H1 (cell line): ENCODE measurements around the gene PAX7. TPM values are rescaled to one million over a fixed set of nuclear protein-coding genes. Genes with fewer than 3 reads are reported as not detected.

Experiments used
- CTCF ChIA-PET: fragments of 300-600 bp; sonication (Branson Sonifier 250); formaldehyde crosslinking; loops from one replicate; lab custom pipeline; 2021; ENCODE audit not compliant: partially characterized antibody; lab: Charles Lee
- POLR2A ChIA-PET: fragments of 300-600 bp; sonication (Branson Sonifier 250); formaldehyde crosslinking; loops from one replicate; lab custom pipeline; 2021; ENCODE audit warnings: inconsistent platforms; ENCODE audit not compliant: partially characterized antibody; lab: Charles Lee
- DNase-seq, 2 experiments: peaks; one replicate each; pipeline versions ENCODE4 v3.0.0 to v3.0.0-alpha.2; 2010 to 2022; ENCODE audit warnings: low spot score in 2 of 2, low read depth in 1 of 2, mixed read lengths in 1 of 2
- FAIRE-seq: peaks from 2 replicates; lab custom pipeline; 2011; peaks lifted over from hg19 to GRCh38; lab: Jason Lieb, UNC
- H2AFZ ChIP-seq: 2 replicates; pipeline ENCODE4 v1.8.1; 2012; ENCODE audit warnings: low read length, inconsistent platforms
- H2AK5ac ChIP-seq: 2 replicates; pipeline ENCODE4 v1.6.1; 2013; ENCODE audit warnings: low read depth, low read length
- H2BK120ac ChIP-seq: replicated peaks from 2 replicates; pipeline ENCODE3; 2013; ENCODE audit warnings: low read depth, low read length, inconsistent platforms
- H2BK12ac ChIP-seq: 2 replicates; pipeline ENCODE4 v1.6.1; 2013; ENCODE audit warnings: low read depth, low read length
- H2BK15ac ChIP-seq: 2 replicates; pipeline ENCODE4 v1.6.1; 2013; ENCODE audit warnings: low read length
- H2BK20ac ChIP-seq: 2 replicates; pipeline ENCODE4 v1.6.1; 2013; ENCODE audit warnings: low read length
- H2BK5ac ChIP-seq: 2 replicates; pipeline ENCODE4 v1.6.1; 2013; ENCODE audit warnings: low read depth, low read length
- H3K14ac ChIP-seq: 2 replicates; pipeline ENCODE4 v1.6.1; 2013; ENCODE audit warnings: inconsistent platforms; ENCODE audit not compliant: insufficient read length
- H3K18ac ChIP-seq: 2 replicates; pipeline ENCODE4 v1.6.1; 2013; ENCODE audit warnings: low read length; ENCODE audit errors: extremely low read depth
- H3K23ac ChIP-seq: 2 replicates; pipeline ENCODE4 v1.6.1; 2013; ENCODE audit warnings: inconsistent platforms; ENCODE audit not compliant: insufficient read length
- H3K23me2 ChIP-seq: 2 replicates; pipeline ENCODE4 v1.6.1; 2013; ENCODE audit warnings: low read depth, low read length
- H3K27ac ChIP-seq: 2 replicates; pipeline ENCODE4 v1.6.1; 2011; ENCODE audit warnings: low read depth, low read length, inconsistent platforms
- H3K27me3 ChIP-seq, 4 experiments: replicated peaks in 1 of 4; 1 replicate in 1 of 4; 2 replicates in 3 of 4; pipeline versions ENCODE4 v1.6.1 to v1.8.1; 2011 to 2013; ENCODE audit warnings: low read length in 3 of 4, mild to moderate bottlenecking in 3 of 4, inconsistent platforms in 2 of 4, mixed read lengths in 2 of 4, moderate library complexity in 1 of 4; ENCODE audit not compliant: control insufficient read depth in 3 of 4, insufficient read depth in 3 of 4; ENCODE audit errors: extremely low read depth in 1 of 4
- H3K36me3 ChIP-seq, 4 experiments: 2 replicates each; pipeline versions ENCODE4 v1.6.1 to v1.8.1; 2011 to 2013; ENCODE audit warnings: mild to moderate bottlenecking in 4 of 4, low read length in 3 of 4, moderate library complexity in 2 of 4, control low read depth in 1 of 4, inconsistent platforms in 1 of 4; ENCODE audit not compliant: insufficient read depth in 4 of 4, control insufficient read depth in 2 of 4
- H3K4ac ChIP-seq: replicated peaks from 2 replicates; pipeline ENCODE3; 2013; ENCODE audit warnings: low read length, low read depth, mixed read lengths, inconsistent platforms; ENCODE audit not compliant: insufficient read length
- H3K4me1 ChIP-seq, 4 experiments: replicated peaks in 1 of 4; 1 replicate in 1 of 4; 2 replicates in 3 of 4; pipeline versions ENCODE4 v1.6.1 to v1.8.1; 2011 to 2013; ENCODE audit warnings: low read length in 3 of 4, inconsistent platforms in 2 of 4, mixed read lengths in 1 of 4; ENCODE audit not compliant: insufficient read depth in 4 of 4, control insufficient read depth in 3 of 4
- H3K4me2 ChIP-seq, 2 experiments: 2 replicates each; pipeline versions ENCODE4 v1.6.1 to v1.8.1; 2011 to 2013; ENCODE audit warnings: low read depth in 2 of 2, low read length in 2 of 2, control low read depth in 1 of 2, inconsistent platforms in 1 of 2, mild to moderate bottlenecking in 1 of 2; ENCODE audit not compliant: insufficient read depth in 1 of 2
- H3K4me3 ChIP-seq, 4 experiments: fragments of 200-600, 300-600 bp in 1 of 4; sonication (generic), shearing (Covaris generic), sonication (Bioruptor Twin) in 1 of 4; 2 replicates each; pipeline versions ENCODE4 v1.5.1 to v1.8.1; 2011 to 2016; ENCODE audit warnings: low read length in 4 of 4, low read depth in 3 of 4, control low read depth in 2 of 4, inconsistent platforms in 2 of 4, mild to moderate bottlenecking in 2 of 4, mixed read lengths in 1 of 4, moderate library complexity in 1 of 4; ENCODE audit not compliant: insufficient read depth in 2 of 4; ENCODE audit errors: extremely low read depth in 1 of 4
- H3K56ac ChIP-seq: replicated peaks from 2 replicates; pipeline ENCODE3; 2013; ENCODE audit warnings: low read depth, mild to moderate bottlenecking, mixed read lengths, low read length, inconsistent platforms; ENCODE audit not compliant: insufficient read length
- H3K79me1 ChIP-seq: 2 replicates; pipeline ENCODE4 v1.6.1; 2013; ENCODE audit warnings: low read depth, low read length, control low read depth
- H3K79me2 ChIP-seq, 2 experiments: 2 replicates each; pipeline versions ENCODE4 v1.6.1 to v1.8.1; 2012 to 2013; ENCODE audit warnings: low read length in 2 of 2, mild to moderate bottlenecking in 2 of 2, inconsistent platforms in 1 of 2; ENCODE audit not compliant: insufficient read depth in 2 of 2, control insufficient read depth in 1 of 2
- H3K9ac ChIP-seq, 4 experiments: replicated peaks in 1 of 4; 1 replicate in 1 of 4; 2 replicates in 3 of 4; pipeline versions ENCODE4 v1.6.1 to v1.8.1; 2011 to 2013; ENCODE audit warnings: low read depth in 3 of 4, low read length in 3 of 4, control low read depth in 2 of 4, mild to moderate bottlenecking in 2 of 4, moderate library complexity in 2 of 4, inconsistent platforms in 1 of 4; ENCODE audit errors: extremely low read depth in 1 of 4
- H3K9me3 ChIP-seq, 2 experiments: 2 replicates each; pipeline versions ENCODE4 v1.6.1 to v1.8.1; 2012 to 2013; ENCODE audit warnings: mild to moderate bottlenecking in 2 of 2, moderate library complexity in 2 of 2, control low read depth in 1 of 2, inconsistent platforms in 1 of 2, low read depth in 1 of 2, low read length in 1 of 2, mixed read lengths in 1 of 2; ENCODE audit not compliant: insufficient read depth in 2 of 2
- H4K20me1 ChIP-seq, 2 experiments: replicated peaks in 1 of 2; 2 replicates each; pipeline versions ENCODE3 to v1.8.1; 2011 to 2013; ENCODE audit warnings: inconsistent platforms in 2 of 2, low read length in 2 of 2, mild to moderate bottlenecking in 1 of 2; ENCODE audit not compliant: insufficient read depth in 2 of 2, control insufficient read depth in 1 of 2
- H4K5ac ChIP-seq: 2 replicates; pipeline ENCODE4 v1.6.1; 2013; ENCODE audit warnings: low read length, low read depth, mixed read lengths, inconsistent platforms; ENCODE audit not compliant: insufficient read length
- H4K8ac ChIP-seq: 2 replicates; pipeline ENCODE4 v1.8.0; 2013; ENCODE audit warnings: mild to moderate bottlenecking, moderate library complexity, low read length, inconsistent platforms; ENCODE audit not compliant: insufficient read depth; ENCODE audit errors: extremely low read depth
- H4K91ac ChIP-seq: replicated peaks from 2 replicates; pipeline ENCODE3; 2013; ENCODE audit warnings: low read length, mixed read lengths, inconsistent platforms; ENCODE audit not compliant: insufficient read length
- CTBP2 ChIP-seq: IDR thresholded peaks from 2 replicates; pipeline ENCODE4 v1.7.0; 2011; ENCODE audit warnings: borderline replicate concordance, mild to moderate bottlenecking, moderate library complexity, mixed read lengths, low read length; ENCODE audit not compliant: insufficient read depth, insufficient read length
- EZH2 ChIP-seq: fragments of 200-600 bp; sonication (generic); IDR thresholded peaks from 2 replicates; pipeline ENCODE4 v1.7.1; 2012; ENCODE audit warnings: low read depth, mild to moderate bottlenecking, moderate library complexity, low read length, inconsistent platforms; ENCODE audit not compliant: severe bottlenecking
- JUN ChIP-seq: IDR thresholded peaks from 2 replicates; pipeline ENCODE4 v1.6.1; 2011; ENCODE audit warnings: low read depth, mild to moderate bottlenecking, improper control_type of control experiment, low read length
- KDM4A ChIP-seq: IDR thresholded peaks from one replicate; pipeline ENCODE4 v1.7.1; 2012; ENCODE audit warnings: low read depth, mild to moderate bottlenecking, moderate library complexity, low read length, inconsistent platforms; ENCODE audit not compliant: severe bottlenecking
- SUZ12 ChIP-seq: fragments of 200-600 bp; sonication (generic); IDR thresholded peaks from 2 replicates; pipeline ENCODE4 v1.6.1; 2012; ENCODE audit warnings: mild to moderate bottlenecking, inconsistent platforms, low read length, moderate library complexity, mixed read lengths
- WGBS, 2 experiments: shearing (Covaris generic) in 1 of 2; methylation state at CpG; one replicate each; pipeline versions ENCODE4 v1.1.6 to v1.1.7; 2013 to 2015; ENCODE audit warnings: low lambda C conversion rate in 2 of 2, mixed read lengths in 2 of 2, inconsistent platforms in 1 of 2, low coverage in 1 of 2, missing lambda C conversion rate in 1 of 2; ENCODE audit not compliant: insufficient replicate concordance in 2 of 2, insufficient coverage in 1 of 2, insufficient read length in 1 of 2; ENCODE audit errors: extremely low coverage in 1 of 2, missing lambda C conversion rate in 1 of 2; 5-methylcytosine and 5-hydroxymethylcytosine counted together
- polyA plus RNA-seq, 7 experiments: library from polyadenylated mRNA; depleted of rRNA in 3 of 7; stranded (reverse) in 5 of 7; unstranded in 2 of 7; fragments of >200 nt in 5 of 7; fragments of 200-250 nt in 2 of 7; gene quantifications; 1 replicate in 5 of 7; 2 replicates in 1 of 7; 4 replicates in 1 of 7; pipeline versions ENCODE4 v1.2.1 to v1.2.3, GENCODE V29; 2011 to 2013; ENCODE audit warnings: missing spikeins in 2 of 7, mixed read lengths in 2 of 7
- total RNA-seq: library from RNA; stranded (reverse); fragmentation: NEBNext Ultra II Directional; extraction: Animal tissue kit (Norgen Biotek cat#: 25700); gene quantifications from 2 replicates; pipeline ENCODE4 v1.2.1, GENCODE V29; 2021

The PAX7 gene
- total and polyA plus RNA-seq, 2 of the 8 experiments (the other 6 are each of a cell fraction or from before 2014, with no cell fraction given) = not detected

DNA sequence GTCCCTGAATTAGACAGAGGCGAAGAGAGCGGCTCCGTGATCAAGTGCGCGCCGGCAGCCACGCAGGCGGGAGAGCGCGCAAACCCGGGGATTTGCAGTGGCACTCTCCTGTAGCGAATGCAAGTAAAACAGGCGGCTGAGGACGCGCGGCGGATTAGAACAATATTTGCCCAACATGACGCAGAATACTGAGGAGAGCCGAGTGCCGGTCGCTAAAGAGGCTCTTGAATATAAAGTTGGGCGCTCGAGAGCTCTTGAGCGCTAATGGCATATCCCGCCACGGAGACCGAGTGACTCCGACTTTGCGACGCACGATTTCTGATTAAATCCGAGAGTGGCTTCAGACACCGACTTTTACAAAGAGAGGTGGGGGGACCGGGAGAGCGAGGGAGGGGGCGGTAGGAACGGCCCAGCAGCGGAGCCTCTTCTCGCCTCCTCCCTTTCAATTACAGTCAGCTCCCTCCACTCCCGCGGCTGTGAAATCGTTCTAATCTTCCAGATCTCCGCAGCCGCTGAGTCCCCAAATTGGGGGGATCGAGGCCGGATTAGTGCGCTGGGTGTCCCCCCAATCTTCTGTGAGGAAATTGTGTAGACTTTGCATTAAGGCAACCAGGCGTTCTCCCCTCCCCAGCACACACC, 2.3 kb downstream of the PAX7 start:
- Histone ChIP-seq H3K4ac (no peak overlapping the region), H4K8ac (no peak overlapping the region; the same call in 1 of the 2 replicates), H2BK20ac (no peak overlapping the region), H2BK5ac (peak overlapping the region; percentile 19; the same call in 1 of the 2 replicates), H4K20me1 (peaks cover 17 to 29% of the 10 kb centered on the region in 2 experiments), H3K14ac (no peak overlapping the region), H3K9me3 (no peaks in the 10 kb centered on the region), H3K18ac (no peak overlapping the region; the same call in 1 of the 2 replicates), H3K79me2 (no peaks in the 10 kb centered on the region), H3K4me1 (peaks cover 4 to 56% (median 31%) of the 10 kb centered on the region in 4 experiments), H3K36me3 (no peaks in the 10 kb centered on the region; a peak in 1 of 8 replicates), H2AK5ac (peak overlapping the region; percentile 86; the same call in 1 of the 2 replicates), H2BK120ac (peak overlapping the region; percentile 38), H3K4me3 (peak overlapping the region in 3 of 4 experiments; percentile 5 to 44 (median 14); a peak in 4 of 8 replicates), H3K23ac (no peak overlapping the region), H2AFZ (no peak overlapping the region), H4K5ac (no peak overlapping the region), H2BK12ac (peak overlapping the region; percentile 62; the same call in 1 of the 2 replicates), H3K9ac (no peak overlapping the region), H2BK15ac (no peak overlapping the region), H3K27ac (no peak overlapping the region), H3K56ac (no peak overlapping the region), H3K4me2 (peak overlapping the region; percentile 59 to 92), H3K79me1 (no peaks in the 10 kb centered on the region), H3K27me3 (peaks cover 87 to 98% (median 95%) of the 10 kb centered on the region in 4 experiments), H3K23me2 (peaks cover 20% of the 10 kb centered on the region; the same call in 1 of the 2 replicates), H4K91ac (no peak overlapping the region)
- TF ChIP-seq CTBP2 (peak; percentile 32), SUZ12 (peak; percentile 72), EZH2 (peak; percentile 95), JUN (no peak), KDM4A (no peak)
- CTCF ChIA-PET = interaction anchor here (0.6 to 4.8 kb wide), 10 partner anchors 9 to 159 kb away, joined by 3 to 24 read pairs (median 3); no protein-coding TSS in a partner anchor
- POLR2A ChIA-PET = interaction anchor here (9.2 kb wide), 1 partner anchor 11 kb away, joined by 56 read pairs; no protein-coding TSS in a partner anchor
- peak in 1 of 2 experiments; percentile 72 for DNase-seq
- no peak for FAIRE-seq
- 3% methylated on average over 47 of the region's 48 CpGs; no CpG with 5 or more reads in 1 of the 2 experiments for WGBS, 2 experiments
